K562 (cell line): ENCODE data around the gene RASGRP4. TPM values are rescaled to one million over a fixed set of nuclear protein-coding genes. Genes with fewer than 3 reads are reported as not detected.

Experiments
- ATAC-seq: fragments of 200-7000 bp; cut with Tn5 transposase; 3 replicates; pipeline ENCODE4 v1.9.1; 2020; ENCODE audit warnings: moderate library complexity
- BruUV-seq: library from RNA; stranded (reverse); fragments of 400-500 nt; replicated peaks from 2 replicates; lab custom pipeline; 2021; lab: Mats Ljungman, UMichigan
- CTCF ChIA-PET: fragments of 300-600 bp; formaldehyde crosslinking; extraction: SDS; loops from one replicate; lab custom pipeline; 2021; ENCODE audit warnings: low intra/inter-chr PET ratio; lab: Yijun Ruan, JAX
- POLR2A ChIA-PET: fragments of 300-600, 350-650 bp; sonication (Branson Sonifier 250); formaldehyde crosslinking; extraction: SDS; loops from one replicate; lab custom pipeline; 2021; ENCODE audit warnings: antibody characterized with exemption, inconsistent platforms; lab: Yijun Ruan, JAX
- DNase-seq, 4 experiments: peaks; one replicate each; pipeline versions ENCODE4 v3.0.0 to v3.0.0-alpha.2; 2011 to 2018; ENCODE audit warnings: low spot score in 3 of 4, mixed read lengths in 3 of 4; ENCODE audit errors: extremely low read depth in 1 of 4
- FAIRE-seq: peaks from 2 replicates; lab custom pipeline; 2011; peaks lifted over from hg19 to GRCh38; lab: Jason Lieb, UNC
- H2AFZ ChIP-seq: 2 replicates; pipeline ENCODE4 v1.6.0; 2011; ENCODE audit warnings: low read depth, low read length, control low read depth, inconsistent platforms
- H3K27ac ChIP-seq: fragments of 200-600 bp; 3 replicates; pipeline ENCODE4 v1.8.0; 2011; ENCODE audit warnings: low read depth, mild to moderate bottlenecking, control low read depth, inconsistent platforms, low read length, moderate library complexity, mixed read lengths; ENCODE audit errors: extremely low read depth
- H3K27me3 ChIP-seq, 2 experiments: fragments of 300-600 bp in 1 of 2; 2 replicates in 1 of 2; 3 replicates in 1 of 2; pipeline versions ENCODE4 v1.6.0 to v1.8.0; 2011; ENCODE audit warnings: inconsistent platforms in 2 of 2, low read length in 2 of 2, mild to moderate bottlenecking in 1 of 2, mixed read lengths in 1 of 2, moderate library complexity in 1 of 2; ENCODE audit not compliant: control insufficient read depth in 2 of 2, insufficient read depth in 2 of 2
- H3K36me3 ChIP-seq: fragments of 300-600 bp; 3 replicates; pipeline ENCODE4 v1.8.0; 2011; ENCODE audit warnings: mild to moderate bottlenecking, low read length, inconsistent platforms; ENCODE audit not compliant: control insufficient read depth, insufficient read depth
- H3K4me1 ChIP-seq, 2 experiments: fragments of 200-600 bp in 1 of 2; replicated peaks in 1 of 2; 2 replicates in 1 of 2; 3 replicates in 1 of 2; pipeline versions ENCODE4 v1.5.1 to v1.8.0; 2011; ENCODE audit warnings: inconsistent platforms in 2 of 2, low read length in 2 of 2, mild to moderate bottlenecking in 1 of 2, mixed read lengths in 1 of 2, moderate library complexity in 1 of 2; ENCODE audit not compliant: control insufficient read depth in 2 of 2, insufficient read depth in 2 of 2
- H3K4me2 ChIP-seq: 2 replicates; pipeline ENCODE4 v1.6.1; 2011; ENCODE audit warnings: low read length, control low read depth, inconsistent platforms, mixed read lengths; ENCODE audit not compliant: insufficient read depth
- H3K4me3 ChIP-seq: fragments of 200-600 bp; sonication (generic), shearing (Covaris generic); 2 replicates; pipeline ENCODE4 v1.5.1; 2016; ENCODE audit warnings: control low read depth, inconsistent platforms
- H3K79me2 ChIP-seq: fragments of 200-600 bp; 3 replicates; pipeline ENCODE4 v1.8.0; 2011; ENCODE audit warnings: low read length, inconsistent platforms; ENCODE audit not compliant: control insufficient read depth, insufficient read depth
- H3K9ac ChIP-seq, 2 experiments: 2 replicates each; pipeline versions ENCODE4 v1.6.0 to v1.6.1; 2011; ENCODE audit warnings: low read depth in 2 of 2, low read length in 2 of 2, control low read depth in 1 of 2, inconsistent platforms in 1 of 2, mild to moderate bottlenecking in 1 of 2, mixed read lengths in 1 of 2; ENCODE audit not compliant: insufficient read depth in 1 of 2
- H3K9me1 ChIP-seq: one replicate; pipeline ENCODE4 v1.6.0; 2011; ENCODE audit warnings: inconsistent platforms, mild to moderate bottlenecking, low read length, moderate library complexity; ENCODE audit not compliant: control insufficient read depth, insufficient read depth
- H3K9me3 ChIP-seq: replicated peaks from 2 replicates; pipeline ENCODE4 v1.5.1; 2011; ENCODE audit warnings: low read depth, low read length, inconsistent platforms; ENCODE audit not compliant: control insufficient read depth, insufficient read depth
- H4K20me1 ChIP-seq: replicated peaks from 2 replicates; pipeline ENCODE4 v1.6.1; 2011; ENCODE audit warnings: low read length, inconsistent platforms, mixed read lengths; ENCODE audit not compliant: control insufficient read depth, insufficient read depth
- CBFA2T2 ChIP-seq: fragments of 450-650 bp; conservative IDR thresholded peaks from 2 replicates; pipeline ENCODE4 v1.6.1; 2017; ENCODE audit warnings: mild to moderate bottlenecking
- EHMT2 ChIP-seq: fragments of 450-650 bp; IDR thresholded peaks from 2 replicates; pipeline ENCODE4 v1.6.1; 2018; ENCODE audit warnings: antibody characterized with exemption
- GATAD2B ChIP-seq: fragments of 450-650 bp; IDR thresholded peaks from 2 replicates; pipeline ENCODE4 v1.6.1; 2017; ENCODE audit warnings: mild to moderate bottlenecking, borderline replicate concordance
- HDAC3 ChIP-seq: fragments of 450-650 bp; IDR thresholded peaks from 2 replicates; pipeline ENCODE4 v1.6.1; 2018; ENCODE audit warnings: borderline replicate concordance, mild to moderate bottlenecking, moderate library complexity; ENCODE audit not compliant: partially characterized antibody
- POLR2B ChIP-seq: fragments of 450-650 bp; IDR thresholded peaks from 2 replicates; pipeline ENCODE4 v1.6.1; 2018; ENCODE audit warnings: low read depth; ENCODE audit not compliant: partially characterized antibody
- PTRF ChIP-seq: fragments of 450-650 bp; IDR thresholded peaks from 2 replicates; pipeline ENCODE4 v1.6.1; 2016; ENCODE audit warnings: mild to moderate bottlenecking, missing genetic modification characterization, missing compliant biosample characterization
- RBM25 ChIP-seq: fragments of 200-400 bp; formaldehyde crosslinking; IDR thresholded peaks from 2 replicates; pipeline ENCODE4 v1.6.1; 2018; ENCODE audit warnings: low read length, low read depth, moderate library complexity; ENCODE audit not compliant: severe bottlenecking
- ZC3H4 ChIP-seq: sonication (generic); formaldehyde crosslinking; IDR thresholded peaks from 2 replicates; pipeline ENCODE4 v1.9.0; 2021; ENCODE audit warnings: missing genetic modification reagents, borderline replicate concordance
- ZNF384 ChIP-seq: IDR thresholded peaks from 2 replicates; pipeline ENCODE4 v1.6.1; 2012; ENCODE audit warnings: low read depth, low read length, improper control_type of control experiment
- ZNF668 ChIP-seq: fragments of 250-450 bp; sonication (Bioruptor Pico); IDR thresholded peaks from 2 replicates; pipeline ENCODE4 v1.8.0; 2022; ENCODE audit warnings: mild to moderate bottlenecking, inconsistent platforms
- WGBS: fragments of 100-300 bp; shearing (Covaris generic); methylation state at CpG from one replicate; pipeline ENCODE4 v1.1.6; 2016; ENCODE audit warnings: low coverage, mixed read lengths; ENCODE audit not compliant: insufficient coverage; ENCODE audit errors: missing lambda C conversion rate; 5-methylcytosine and 5-hydroxymethylcytosine counted together
- in situ Hi-C: fragments of 300-500 bp; cut with MboI; formaldehyde crosslinking; loops from 4 replicates; pipeline ENCODE4 v1.15.0; 2018; ENCODE audit warnings: inconsistent platforms, mixed read lengths
- intact Hi-C: fragments of 100-400 bp; cut with micrococcal nuclease; formaldehyde crosslinking; loops from 2 replicates; pipeline ENCODE4 v1.14.2; 2022
- polyA plus RNA-seq, 8 experiments: library from polyadenylated mRNA; depleted of rRNA in 4 of 8; stranded (reverse) in 5 of 8; unstranded in 3 of 8; fragments of >200 nt; fragmentation: Nextera tagmentation in 2 of 8; fragmentation: Illumina TruSeq in 1 of 8; extraction: Ambion mirVana in 2 of 8; extraction: Trizol in 1 of 8; gene quantifications; 2 replicates each; pipeline versions ENCODE4 v1.2.1 to v1.2.3, GENCODE V29; 2011 to 2014; ENCODE audit warnings: inconsistent platforms in 1 of 8, missing spikeins in 1 of 8
- total RNA-seq, 7 experiments: library from RNA; depleted of rRNA in 6 of 7; stranded (reverse); fragments of >200 nt in 6 of 7; fragmentation: Illumina TruSeq in 2 of 7; extraction: Trizol in 2 of 7; gene quantifications; 2 replicates each; pipeline versions ENCODE4 v1.2.1 to v1.2.3, GENCODE V29; 2011 to 2021; ENCODE audit warnings: low replicate concordance in 1 of 7
- TF ChIP-seq, protein P1 (sequence below): fragments of 250-450 bp; sonication (Bioruptor Pico); IDR thresholded peaks from 2 replicates; pipeline ENCODE4 v1.4.0; 2020; ENCODE audit warnings: borderline replicate concordance
- TF ChIP-seq, protein P2 (sequence below), 2 experiments: fragments of 450-650 bp in 1 of 2; sonication (generic) in 1 of 2; formaldehyde crosslinking in 1 of 2; IDR thresholded peaks; 2 replicates each; pipeline versions ENCODE4 v1.7.1 to v1.9.0; 2016 to 2022; ENCODE audit warnings: inconsistent platforms in 1 of 2, mild to moderate bottlenecking in 1 of 2, missing genetic modification reagents in 1 of 2

The RASGRP4 gene
- total and polyA plus RNA-seq, 9 of the 15 experiments (the other 6 are each of a cell fraction or from before 2014, with no cell fraction given): 0.39 to 4.6 (median 3.8) TPM

- in situ Hi-C loops: no loop called here
- FAIRE-seq: no peak
- TF ChIP-seq ZNF384 (no peak), CBFA2T2 (no peak), ZC3H4 (CRISPR knock-in tag) (no peak), EHMT2 (peak; percentile 95), RBM25 (no peak), PTRF (no peak), GATAD2B (no peak), ZNF668 (CRISPR knock-in tag) (no peak), POLR2B (no peak), HDAC3 (no peak)
- TF ChIP-seq, protein P1, sequence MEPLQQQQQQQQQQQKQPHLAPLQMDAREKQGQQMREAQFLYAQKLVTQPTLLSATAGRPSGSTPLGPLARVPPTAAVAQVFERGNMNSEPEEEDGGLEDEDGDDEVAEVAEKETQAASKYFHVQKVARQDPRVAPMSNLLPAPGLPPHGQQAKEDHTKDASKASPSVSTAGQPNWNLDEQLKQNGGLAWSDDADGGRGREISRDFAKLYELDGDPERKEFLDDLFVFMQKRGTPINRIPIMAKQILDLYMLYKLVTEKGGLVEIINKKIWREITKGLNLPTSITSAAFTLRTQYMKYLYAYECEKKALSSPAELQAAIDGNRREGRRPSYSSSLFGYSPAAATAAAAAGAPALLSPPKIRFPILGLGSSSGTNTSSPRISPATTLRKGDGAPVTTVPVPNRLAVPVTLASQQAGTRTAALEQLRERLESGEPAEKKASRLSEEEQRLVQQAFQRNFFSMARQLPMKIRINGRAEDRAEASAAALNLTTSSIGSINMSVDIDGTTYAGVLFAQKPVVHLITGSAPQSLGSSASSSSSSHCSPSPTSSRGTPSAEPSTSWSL: no peak
- TF ChIP-seq, protein P2, sequence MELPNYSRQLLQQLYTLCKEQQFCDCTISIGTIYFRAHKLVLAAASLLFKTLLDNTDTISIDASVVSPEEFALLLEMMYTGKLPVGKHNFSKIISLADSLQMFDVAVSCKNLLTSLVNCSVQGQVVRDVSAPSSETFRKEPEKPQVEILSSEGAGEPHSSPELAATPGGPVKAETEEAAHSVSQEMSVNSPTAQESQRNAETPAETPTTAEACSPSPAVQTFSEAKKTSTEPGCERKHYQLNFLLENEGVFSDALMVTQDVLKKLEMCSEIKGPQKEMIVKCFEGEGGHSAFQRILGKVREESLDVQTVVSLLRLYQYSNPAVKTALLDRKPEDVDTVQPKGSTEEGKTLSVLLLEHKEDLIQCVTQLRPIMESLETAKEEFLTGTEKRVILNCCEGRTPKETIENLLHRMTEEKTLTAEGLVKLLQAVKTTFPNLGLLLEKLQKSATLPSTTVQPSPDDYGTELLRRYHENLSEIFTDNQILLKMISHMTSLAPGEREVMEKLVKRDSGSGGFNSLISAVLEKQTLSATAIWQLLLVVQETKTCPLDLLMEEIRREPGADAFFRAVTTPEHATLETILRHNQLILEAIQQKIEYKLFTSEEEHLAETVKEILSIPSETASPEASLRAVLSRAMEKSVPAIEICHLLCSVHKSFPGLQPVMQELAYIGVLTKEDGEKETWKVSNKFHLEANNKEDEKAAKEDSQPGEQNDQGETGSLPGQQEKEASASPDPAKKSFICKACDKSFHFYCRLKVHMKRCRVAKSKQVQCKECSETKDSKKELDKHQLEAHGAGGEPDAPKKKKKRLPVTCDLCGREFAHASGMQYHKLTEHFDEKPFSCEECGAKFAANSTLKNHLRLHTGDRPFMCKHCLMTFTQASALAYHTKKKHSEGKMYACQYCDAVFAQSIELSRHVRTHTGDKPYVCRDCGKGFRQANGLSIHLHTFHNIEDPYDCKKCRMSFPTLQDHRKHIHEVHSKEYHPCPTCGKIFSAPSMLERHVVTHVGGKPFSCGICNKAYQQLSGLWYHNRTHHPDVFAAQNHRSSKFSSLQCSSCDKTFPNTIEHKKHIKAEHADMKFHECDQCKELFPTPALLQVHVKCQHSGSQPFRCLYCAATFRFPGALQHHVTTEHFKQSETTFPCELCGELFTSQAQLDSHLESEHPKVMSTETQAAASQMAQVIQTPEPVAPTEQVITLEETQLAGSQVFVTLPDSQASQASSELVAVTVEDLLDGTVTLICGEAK (IDR thresholded peaks at IDR 0.05): no peak
- TF ChIP-seq, protein P2 (CRISPR knock-in tag; IDR thresholded peaks at IDR 0.05): peak; percentile 33; the same call in 1 of the 2 replicates
Measured at GRCh38 chr19:38455031-38455430, 29.0 kb upstream of the RASGRP4 start.

More at GRCh38 chr19:38455031-38455430, 29.0 kb upstream of the RASGRP4 start:
- ATAC-seq: no peak
- no peaks in the 10 kb centered on the region for H3K79me2 ChIP-seq
- ChIA-PET CTCF (no interaction called here), POLR2A (interaction anchor here (0.6 kb wide), 1 partner anchor 459 kb away, joined by 3 read pairs; no protein-coding TSS in a partner anchor)
- no peaks in the 10 kb centered on the region for H3K9me1 ChIP-seq
- no peak overlapping the region for H3K4me2 ChIP-seq
- peaks cover 5 to 19% of the 10 kb centered on the region in 2 experiments for H3K4me1 ChIP-seq
- no peak overlapping the region for H3K4me3 ChIP-seq
- no peaks in the 10 kb centered on the region for H3K9me3 ChIP-seq
- H3K27ac ChIP-seq: no peak overlapping the region
- no TSS peak for BruUV-seq
- H3K9ac ChIP-seq: no peak overlapping the region
- intact Hi-C loops: no loop called here
- H2AFZ ChIP-seq: no peak overlapping the region
- WGBS: 53% methylated on average over 4 of the region's 4 CpGs
- no peaks in the 10 kb centered on the region for H3K27me3 ChIP-seq
- peak in 1 of 4 experiments; percentile 55 for DNase-seq
- H4K20me1 ChIP-seq: no peaks in the 10 kb centered on the region
- peaks cover 50% of the 10 kb centered on the region; the same call in 1 of the 3 replicates for H3K36me3 ChIP-seq
